Putamen (tissue), 1 donor: Measurements from ENCODE around the gene ELF5.

Experiments used
- DNase-seq: peaks from one replicate; pipeline ENCODE4 v3.0.0-alpha.2; 2016; ENCODE audit warnings: low spot score

ELF5 gene

DNA sequence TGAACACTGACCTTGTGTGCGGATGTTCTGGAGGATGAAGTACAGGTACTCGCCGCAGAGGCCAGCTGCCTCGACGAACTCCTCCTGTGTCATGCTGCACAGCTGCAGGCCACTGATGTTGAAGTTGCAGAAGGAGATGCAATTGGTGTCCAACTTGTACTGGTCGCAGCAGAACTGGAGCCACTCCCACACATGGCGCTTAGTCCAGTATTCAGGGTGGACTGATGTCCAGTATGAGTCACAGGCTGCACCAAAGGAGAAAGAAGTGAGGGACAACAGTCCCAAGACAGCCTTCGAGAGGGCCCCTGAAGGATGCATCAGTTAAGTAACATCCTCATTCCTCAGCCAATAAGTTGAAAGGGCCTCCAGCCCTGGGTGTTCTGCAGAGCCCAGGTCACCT is 20.1 kb downstream of the ELF5 start:
- DNase-seq: no peak

DNA sequence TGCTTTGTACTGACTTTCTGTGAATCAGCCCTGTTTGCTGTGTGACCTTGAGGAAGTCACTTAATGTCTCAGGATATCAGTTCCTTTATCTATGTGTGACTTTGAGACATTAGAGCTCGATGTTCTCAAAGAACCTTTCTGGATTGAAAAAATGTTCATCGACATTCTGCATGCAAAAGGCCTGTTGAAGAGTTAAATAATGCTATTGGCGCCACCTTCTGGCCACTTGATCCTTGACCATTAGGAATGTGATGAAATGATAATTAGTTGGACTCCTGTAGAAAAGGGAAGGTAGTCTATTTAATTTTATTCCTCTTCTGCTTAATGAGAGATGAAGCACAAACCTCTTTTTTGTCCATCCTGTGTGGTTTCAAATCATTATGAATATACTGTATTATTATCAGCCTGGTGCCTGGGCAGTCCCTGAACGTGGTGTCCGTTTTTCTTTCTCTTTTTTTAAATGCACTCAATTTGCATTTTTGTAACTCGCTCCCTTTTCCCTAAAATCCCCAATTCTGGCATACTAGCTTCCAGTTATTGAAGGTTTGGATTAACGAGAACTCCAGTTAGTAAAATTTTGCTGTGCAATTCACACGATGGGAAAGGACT is 20.7 kb downstream of the ELF5 start:
- DNase-seq: peak; percentile 49

GRCh38 chr11:34490304-34490703 is 23.3 kb downstream of the ELF5 start:
- no peak for DNase-seq

- no peak for DNase-seq
Observed at GRCh38 chr11:34488855-34489557, 24.6 kb downstream of the ELF5 start.

DNA sequence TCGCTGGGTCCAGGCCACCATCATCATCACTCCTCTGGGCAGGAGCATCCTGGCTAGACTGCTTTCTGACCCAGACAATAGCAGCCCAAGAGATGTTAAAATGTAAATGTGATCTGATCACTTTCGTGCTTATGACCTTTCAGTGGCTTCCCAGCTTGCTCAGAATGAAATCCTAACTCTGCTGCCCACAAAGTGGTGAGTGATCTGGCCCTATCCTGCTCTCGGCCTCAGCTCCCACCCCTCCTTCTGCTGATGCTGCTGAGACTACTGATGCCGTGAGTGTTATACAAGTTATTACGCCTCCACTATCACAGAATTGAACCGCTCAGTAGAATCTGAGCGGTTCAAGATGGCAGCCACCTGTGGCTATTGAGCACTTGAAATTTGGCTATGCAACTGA is 26.2 kb downstream of the ELF5 start:
- DNase-seq: no peak

- DNase-seq: no peak
Observed at GRCh38 chr11:34483106-34483874, 30.3 kb downstream of the ELF5 start.

DNA sequence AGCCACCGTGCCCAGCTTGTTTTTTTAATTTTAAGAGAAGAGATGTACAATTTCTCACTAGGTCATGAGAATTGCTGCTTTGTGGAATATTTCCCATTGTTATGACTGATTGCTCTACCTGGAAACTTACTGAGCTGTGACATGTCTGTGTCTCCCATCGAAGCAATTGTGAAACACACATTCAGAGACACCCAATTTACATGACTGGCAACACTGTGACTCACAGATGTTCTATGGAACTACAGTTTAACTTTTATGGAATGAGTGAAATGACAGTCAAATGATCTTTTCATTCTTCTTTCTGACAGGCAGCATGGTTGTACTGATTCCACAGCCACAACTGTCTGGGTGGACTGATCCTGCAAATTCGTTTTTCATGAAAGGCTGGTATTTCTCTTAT is 32.3 kb downstream of the ELF5 start:
- DNase-seq: peak; percentile 8

DNA sequence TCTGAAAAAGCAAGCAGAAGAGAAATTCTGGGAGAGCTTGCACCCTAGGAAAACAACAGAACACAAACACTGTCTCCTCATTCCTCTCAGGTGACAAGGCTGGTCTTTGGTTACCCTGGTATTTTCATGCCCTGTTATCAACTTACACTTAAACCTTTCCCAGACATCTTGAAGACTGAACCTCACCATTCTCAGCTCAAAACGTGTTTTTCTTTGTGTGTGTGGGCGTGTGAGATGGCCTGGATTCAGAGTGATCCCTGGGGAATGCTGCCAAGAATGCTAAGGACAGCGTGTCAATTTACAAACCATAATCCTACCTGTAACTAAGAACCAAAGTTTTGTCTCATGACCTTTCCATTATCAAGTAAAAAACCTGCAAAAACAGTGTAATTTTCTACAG is 33.3 kb downstream of the ELF5 start:
- DNase-seq: no peak

- DNase-seq: no peak
Observed at GRCh38 chr11:34478845-34479663, 34.5 kb downstream of the ELF5 start.

DNA sequence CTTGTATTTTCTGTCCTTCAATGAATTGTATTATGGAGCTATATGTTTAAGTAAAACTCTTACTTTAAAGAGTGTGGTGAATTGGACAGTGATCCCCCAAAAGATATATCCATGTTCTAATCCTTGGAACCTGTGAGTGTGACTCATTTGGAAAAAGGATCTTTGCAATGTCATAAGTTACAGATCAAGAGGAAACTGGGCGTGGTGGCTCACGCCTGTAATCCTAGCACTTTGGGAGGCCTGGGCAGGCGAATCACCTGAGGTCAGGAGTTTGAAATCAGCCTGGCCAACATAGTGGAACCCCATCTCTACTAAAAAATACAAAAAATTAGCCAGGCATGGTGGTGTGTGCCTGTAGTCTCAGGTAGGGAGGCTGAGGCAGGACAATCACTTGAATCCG is 36.7 kb downstream of the ELF5 start:
- no peak for DNase-seq

GRCh38 chr11:34475656-34476055 is 37.9 kb downstream of the ELF5 start:
- no peak for DNase-seq

DNA sequence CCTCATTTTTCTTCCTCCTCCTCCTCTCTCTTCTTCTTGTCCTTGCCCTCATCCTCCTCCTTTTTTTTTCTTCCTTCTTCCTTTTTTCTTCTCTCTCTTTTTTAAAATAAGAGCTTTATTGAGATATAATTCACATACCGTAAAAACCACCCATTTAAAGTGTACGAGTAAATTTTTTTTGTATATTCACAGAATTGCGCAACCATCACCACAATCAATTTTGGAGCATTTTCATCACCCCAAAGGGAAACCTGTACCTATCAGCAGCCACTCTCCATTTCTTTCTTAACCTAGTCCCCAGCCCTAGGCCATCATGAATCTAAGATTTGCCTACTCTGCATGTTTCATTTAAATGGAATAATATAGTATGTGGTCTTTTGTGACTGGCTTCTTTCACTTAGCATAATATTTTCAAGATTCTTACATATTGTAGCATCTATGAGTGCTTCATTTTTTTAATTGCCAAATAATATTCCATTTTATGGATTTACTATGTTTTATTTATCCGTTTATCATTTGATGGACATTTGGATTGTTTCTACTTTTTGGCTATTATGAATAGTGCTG is 39.9 kb downstream of the ELF5 start:
- no peak for DNase-seq

GRCh38 chr11:34468209-34468841 is 45.3 kb downstream of the ELF5 start:
- no peak for DNase-seq

GRCh38 chr11:34466802-34467488 is 46.6 kb downstream of the ELF5 start:
- no peak for DNase-seq

- no peak for DNase-seq
Observed at GRCh38 chr11:34464591-34465051, 49.0 kb downstream of the ELF5 start.

DNA sequence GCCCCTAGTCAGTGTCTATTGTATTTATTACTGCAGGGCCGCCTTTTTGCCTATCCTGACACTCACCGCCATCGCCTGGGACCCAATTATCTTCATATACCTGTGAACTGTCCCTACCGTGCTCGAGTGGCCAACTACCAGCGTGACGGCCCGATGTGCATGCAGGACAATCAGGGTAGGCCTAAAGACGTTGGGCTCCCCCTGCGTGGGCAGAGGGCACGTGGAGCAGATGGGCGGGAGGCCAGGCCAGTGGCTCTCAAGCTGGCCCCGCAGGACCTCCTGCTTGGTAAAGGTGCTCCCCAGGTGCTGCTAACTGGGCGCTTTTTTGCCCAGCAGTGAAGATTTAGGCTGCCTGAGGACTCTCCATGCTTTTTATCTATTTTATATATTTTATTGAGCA is 52.4 kb downstream of the ELF5 start:
- DNase-seq: no peak

DNA sequence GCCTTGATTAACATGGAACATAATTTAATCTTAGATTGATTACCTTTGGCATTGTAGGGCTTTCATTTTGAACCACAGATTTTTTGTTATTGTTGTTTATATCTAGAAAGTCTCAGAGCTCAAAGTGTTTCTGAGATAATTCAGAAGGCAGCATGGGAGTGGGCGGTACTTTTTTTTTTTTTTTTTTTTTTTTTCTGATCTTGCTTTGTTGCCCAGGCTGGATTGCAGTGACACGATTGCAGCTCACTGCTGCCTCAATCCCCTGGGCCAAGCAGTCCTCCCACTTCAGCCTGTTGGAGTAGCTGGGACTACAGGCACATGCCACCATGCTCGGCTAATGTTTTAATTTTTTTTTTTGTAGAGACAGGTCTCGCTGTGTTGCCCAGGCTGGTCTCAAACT is 53.3 kb downstream of the ELF5 start:
- DNase-seq: no peak

- no peak for DNase-seq
Observed at GRCh38 chr11:34459507-34460162, 54.0 kb downstream of the ELF5 start.

- DNase-seq: no peak
Observed at GRCh38 chr11:34458525-34458924, 55.1 kb downstream of the ELF5 start.

- no peak for DNase-seq
Observed at GRCh38 chr11:34457607-34458006, 56.0 kb downstream of the ELF5 start.
